KOPT-K1 (cell line): Measurements from ENCODE around the gene MAP4K2.
A peak's percentile ranks its signal among the peaks of the same experiment; 100 is the strongest.
"Not testable (repeated sequence)": the region's sequence is repeated elsewhere in the genome, so short reads cannot be mapped to it uniquely, and the experiment has no call there.

Experiments
- H3K27ac ChIP-seq: fragments of 200-600 bp; sonication (generic); 2 replicates; pipeline ENCODE4 v1.5.1; 2016; ENCODE audit warnings: antibody characterized with exemption, mild to moderate bottlenecking, low read depth, low read length; ENCODE audit not compliant: poor library complexity, severe bottlenecking
- H3K36me3 ChIP-seq: fragments of 200-600 bp; sonication (generic); 2 replicates; pipeline ENCODE4 v1.5.1; 2017; ENCODE audit warnings: antibody characterized with exemption, mild to moderate bottlenecking, low read length, moderate library complexity; ENCODE audit not compliant: insufficient read depth
- H3K9me3 ChIP-seq: fragments of 200-600 bp; sonication (generic); 2 replicates; pipeline ENCODE4 v1.5.1; 2017; ENCODE audit warnings: antibody characterized with exemption, low read length, mild to moderate bottlenecking; ENCODE audit not compliant: insufficient read depth, poor library complexity, severe bottlenecking

Gene MAP4K2

DNA sequence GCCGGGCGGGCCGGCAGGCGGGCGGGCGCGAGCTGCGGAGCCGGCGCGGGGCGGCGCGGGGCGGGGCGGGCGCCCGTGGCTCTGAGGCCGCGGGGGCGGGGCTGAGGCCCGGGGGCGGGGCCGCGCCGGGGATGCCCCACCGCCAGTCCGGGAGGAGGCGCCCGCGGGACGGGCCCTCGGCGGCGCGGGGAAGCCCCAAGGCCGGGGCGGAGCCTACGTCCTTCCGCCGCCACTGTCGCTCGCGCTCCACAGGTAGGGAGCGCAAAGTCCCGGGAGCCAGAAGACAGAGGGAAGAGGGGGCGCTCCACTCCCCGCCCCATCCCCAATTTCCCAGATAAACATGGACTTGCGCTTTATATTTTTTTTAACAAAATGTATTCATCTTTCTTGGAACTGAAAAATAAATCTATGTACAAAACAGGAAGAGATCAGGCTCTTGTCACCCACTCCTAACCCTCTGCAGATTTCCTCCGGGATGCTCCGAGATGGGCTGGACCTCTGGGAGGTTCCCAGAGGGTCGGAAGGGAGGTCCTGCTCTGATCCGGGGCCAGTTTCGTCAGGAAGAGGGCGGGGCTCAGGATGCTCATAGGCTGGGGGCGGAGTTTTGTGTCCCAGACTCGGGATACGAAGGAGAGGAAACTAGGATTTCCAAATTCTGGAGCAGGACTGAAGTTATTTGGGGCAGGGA is at the start of gene MAP4K2:
MAP4K2 (minus strand) TSS at position 57 of the 688 bp plus-strand sequence. CDS start 65 bp downstream, outside the sequence.
- H3K27ac ChIP-seq, result peak within 1 kb of the TSS; percentile 52
- H3K36me3 ChIP-seq, result peaks cover 59% of the 10 kb centered on the region; the same call in 1 of the 2 replicates
- H3K9me3 ChIP-seq, result no peaks in the 10 kb centered on the region

DNA sequence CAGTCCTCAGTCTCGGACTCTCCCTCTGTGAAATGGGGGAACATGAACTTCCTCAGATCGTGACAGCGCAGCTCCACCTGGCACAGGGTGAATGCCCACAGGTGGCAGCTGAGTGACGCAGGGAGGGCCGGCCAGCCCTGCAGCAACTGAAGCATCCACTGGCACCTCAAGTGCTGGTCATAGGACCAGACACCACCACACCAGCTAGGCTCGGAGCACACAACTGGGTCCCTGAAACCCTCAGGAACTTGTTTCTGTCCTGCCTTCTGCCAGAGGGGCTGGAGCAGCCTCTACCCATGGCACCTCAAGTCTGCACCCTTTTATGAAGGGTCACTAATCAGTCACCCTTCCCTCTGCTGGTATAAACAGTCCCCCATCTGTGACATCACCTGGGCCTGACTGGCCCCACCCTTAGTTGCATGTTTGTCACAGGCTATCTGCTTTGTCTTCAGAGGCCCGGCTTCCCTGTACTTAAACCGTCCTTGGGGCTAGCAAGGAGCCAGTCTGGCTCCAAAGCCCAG is 48.9 kb upstream of the MAP4K2 start:
- Histone ChIP-seq H3K27ac (peak overlapping the region; percentile 66), H3K9me3 (no peaks in the 10 kb centered on the region), H3K36me3 (peaks cover 42% of the 10 kb centered on the region)

DNA sequence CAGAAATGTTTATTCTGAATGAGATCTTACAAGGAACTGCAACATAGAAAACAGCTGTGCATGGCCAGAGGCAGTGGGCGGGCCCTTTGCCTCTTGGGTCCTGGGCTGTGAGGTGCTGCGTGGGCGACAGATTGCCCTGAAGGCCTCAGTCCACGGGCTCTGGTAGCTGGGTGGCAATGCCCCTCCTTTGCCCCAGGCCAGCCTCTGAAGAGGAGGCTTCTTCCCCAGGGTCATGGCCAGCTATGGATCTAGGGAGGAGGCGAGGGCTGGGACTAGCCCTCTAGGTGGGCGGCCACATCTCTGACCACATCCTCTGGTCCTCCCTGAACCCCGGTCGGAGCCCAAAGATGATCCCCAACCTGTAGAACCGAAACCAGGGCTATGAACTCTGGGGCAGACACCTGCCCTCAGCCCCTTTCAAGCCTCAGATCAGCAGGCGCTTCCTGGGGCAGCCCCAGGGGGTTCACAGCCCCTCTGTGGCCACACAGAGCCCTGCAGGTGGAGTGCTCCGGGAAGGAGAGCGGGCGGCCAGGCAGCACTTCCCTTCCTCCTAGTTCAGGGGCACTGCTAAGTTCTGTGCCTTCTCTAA is 48.1 kb upstream of the MAP4K2 start:
- H3K9me3 ChIP-seq, result no peaks in the 10 kb centered on the region
- H3K27ac ChIP-seq, result peak overlapping the region; percentile 66
- H3K36me3 ChIP-seq, result peaks cover 33% of the 10 kb centered on the region

DNA sequence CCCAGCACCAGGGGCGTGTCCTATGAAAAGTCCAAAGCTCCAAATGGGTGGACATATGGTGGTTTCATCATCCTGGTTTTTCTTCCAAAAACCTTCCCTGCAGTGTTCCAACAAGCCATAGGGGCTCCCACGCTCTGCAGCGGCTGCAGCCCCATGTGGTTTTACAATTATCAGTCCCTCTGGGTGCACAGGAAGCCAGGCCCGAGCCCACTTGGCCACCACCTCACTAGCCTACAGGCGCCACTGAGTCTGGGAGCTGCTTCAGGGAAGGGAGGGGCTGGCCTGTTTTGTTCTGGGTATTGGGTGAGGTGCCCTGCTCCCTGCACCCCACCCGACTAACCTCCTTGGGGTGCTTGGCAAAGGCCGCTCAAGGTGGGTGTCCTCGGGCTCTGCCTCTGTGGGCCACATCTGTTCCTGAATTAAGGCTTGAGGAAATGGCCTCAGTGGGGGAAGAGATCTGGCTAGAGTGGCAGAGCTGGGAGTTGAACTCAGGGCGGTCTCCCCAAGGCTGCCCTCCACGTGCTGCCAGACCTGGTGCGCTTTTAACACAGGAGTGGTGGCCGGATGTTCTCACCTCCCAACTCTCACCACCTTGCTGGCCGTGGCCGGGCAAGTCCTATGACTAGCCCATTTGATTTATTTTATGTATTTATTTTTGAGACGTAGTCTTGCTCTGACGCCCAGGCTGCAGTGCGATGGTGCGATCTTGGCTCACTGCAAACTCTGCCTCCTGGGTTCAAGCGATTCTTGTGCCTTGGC is 46.8 kb upstream of the MAP4K2 start:
- Histone ChIP-seq H3K9me3 (no peaks in the 10 kb centered on the region), H3K36me3 (peaks cover 24% of the 10 kb centered on the region), H3K27ac (peak overlapping the region; percentile 53)

DNA sequence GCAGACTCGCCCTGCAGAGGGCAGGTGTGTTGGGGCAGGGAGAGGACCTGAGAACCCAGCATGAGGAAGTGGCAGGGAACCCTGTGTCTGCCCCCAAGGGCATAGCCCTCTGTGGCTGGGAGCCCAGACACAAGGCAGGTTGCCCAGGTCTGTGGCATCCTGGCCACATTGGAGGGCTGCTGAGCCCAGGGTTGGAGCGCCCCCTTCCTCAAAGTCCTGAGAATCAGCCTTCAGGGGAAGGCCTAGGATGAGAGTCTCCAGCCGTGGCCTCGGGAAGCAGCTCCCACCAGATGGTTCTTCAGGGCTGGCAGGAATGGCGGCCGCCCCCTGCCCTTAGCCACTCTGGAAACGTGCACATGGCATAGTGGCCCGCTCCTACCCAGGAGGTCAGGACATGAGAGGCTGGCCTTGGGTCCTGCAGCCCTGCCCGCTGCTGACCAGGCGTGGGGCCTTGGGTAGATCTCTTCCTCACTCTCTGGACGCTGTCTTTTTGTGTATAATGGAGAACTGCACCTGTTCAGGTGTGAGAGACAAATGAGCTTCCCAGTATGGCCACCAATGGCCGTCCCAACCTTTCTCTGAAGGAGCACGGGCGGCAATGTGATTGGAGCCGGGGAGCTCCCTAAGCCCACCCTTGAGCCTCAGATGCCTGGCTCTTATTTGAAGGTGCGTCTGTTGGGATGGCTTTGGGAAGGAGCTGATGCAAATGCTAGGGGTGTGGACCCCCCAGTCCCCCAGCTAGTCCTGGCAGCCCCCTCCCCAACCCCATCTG is 46.0 kb upstream of the MAP4K2 start:
- Histone ChIP-seq H3K36me3 (peaks cover 16% of the 10 kb centered on the region; the same call in 1 of the 2 replicates), H3K9me3 (no peaks in the 10 kb centered on the region), H3K27ac (peak overlapping the region; percentile 53)

DNA sequence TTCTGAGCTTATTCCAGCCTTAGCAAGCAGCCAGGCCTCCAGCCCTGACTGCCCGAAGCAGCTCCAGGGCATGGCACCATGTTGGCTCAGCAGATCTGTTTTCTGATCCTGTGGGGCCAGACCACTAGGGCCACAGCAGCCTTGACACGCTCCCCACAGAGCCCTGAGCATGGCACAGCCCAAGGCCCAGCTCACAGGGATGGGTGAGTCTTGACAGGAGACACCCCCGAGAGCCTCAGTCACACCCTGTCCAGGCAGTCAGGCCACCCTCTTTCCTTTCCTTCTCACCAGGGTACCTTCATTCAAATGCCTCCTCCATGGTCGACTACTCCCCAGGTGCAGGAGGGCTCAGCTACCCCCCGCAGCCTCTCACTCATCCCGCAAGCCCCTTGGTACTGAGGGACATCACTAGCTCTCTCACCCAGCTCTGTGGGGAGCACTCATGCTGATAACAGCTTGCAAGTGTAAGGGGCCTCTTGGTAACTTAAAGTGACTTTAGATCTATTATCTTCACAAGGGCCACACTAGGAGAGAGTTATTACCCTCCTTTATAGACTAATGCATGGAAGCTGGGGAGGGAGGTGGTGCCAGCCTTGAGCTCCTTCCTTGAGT is 45.3 kb upstream of the MAP4K2 start:
- H3K27ac ChIP-seq, result peak overlapping the region; percentile 53
- H3K36me3 ChIP-seq, result peaks cover 9% of the 10 kb centered on the region; the same call in 1 of the 2 replicates
- no peaks in the 10 kb centered on the region for H3K9me3 ChIP-seq

DNA sequence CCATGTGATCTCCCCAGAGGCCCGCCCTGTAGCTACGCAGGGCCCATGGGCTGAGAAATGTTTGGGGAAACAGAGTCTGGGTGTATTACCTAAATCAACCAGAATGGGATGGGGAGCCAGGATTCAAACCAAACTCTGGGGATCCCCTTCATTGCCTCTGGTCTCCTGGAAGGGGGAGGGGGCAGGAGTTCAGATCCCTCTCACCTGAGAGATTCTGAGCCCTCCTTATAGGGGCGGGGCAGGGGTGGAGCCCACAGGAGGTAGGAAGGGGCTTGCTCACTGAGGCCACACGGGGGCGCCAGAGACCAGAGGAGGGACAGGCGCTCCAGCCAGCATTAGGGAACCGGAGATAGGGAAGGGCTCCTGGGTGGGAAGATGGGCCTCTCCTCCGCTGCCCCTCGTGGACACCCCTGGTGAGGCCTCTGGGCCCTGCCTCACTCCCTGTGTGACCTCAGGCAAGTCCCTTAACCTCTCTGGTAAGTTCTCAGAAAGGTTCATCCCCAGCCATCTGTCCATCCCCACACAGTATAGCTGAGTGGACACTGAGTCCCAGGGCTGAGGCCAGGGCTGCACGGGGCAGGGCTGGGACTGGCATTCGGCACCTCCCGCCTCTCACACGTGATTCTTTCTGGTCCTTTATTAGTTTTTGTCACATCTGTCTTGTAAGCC is 44.1 kb upstream of the MAP4K2 start:
- no peaks in the 10 kb centered on the region for H3K36me3 ChIP-seq
- no peak overlapping the region for H3K27ac ChIP-seq
- no peaks in the 10 kb centered on the region for H3K9me3 ChIP-seq

DNA sequence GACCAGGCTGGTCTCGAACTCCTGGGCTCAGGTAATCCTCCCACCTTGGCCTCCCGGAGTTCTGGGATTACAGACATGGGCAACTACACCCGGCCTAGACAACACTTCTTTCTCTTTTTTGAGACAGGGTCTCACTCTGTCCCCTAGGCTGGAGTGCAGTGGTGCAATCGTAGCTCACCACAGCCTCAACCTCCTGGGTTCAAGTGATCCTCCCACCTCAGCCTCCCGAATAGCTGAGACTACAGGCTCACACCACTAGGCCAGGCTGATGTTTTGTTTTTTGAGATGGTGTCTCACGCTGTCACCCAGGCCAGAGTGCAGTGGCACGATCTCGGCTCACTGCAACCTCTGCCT is 42.7 kb upstream of the MAP4K2 start:
- not testable (repeated sequence) for H3K9me3 ChIP-seq, H3K36me3 ChIP-seq, H3K27ac ChIP-seq

DNA sequence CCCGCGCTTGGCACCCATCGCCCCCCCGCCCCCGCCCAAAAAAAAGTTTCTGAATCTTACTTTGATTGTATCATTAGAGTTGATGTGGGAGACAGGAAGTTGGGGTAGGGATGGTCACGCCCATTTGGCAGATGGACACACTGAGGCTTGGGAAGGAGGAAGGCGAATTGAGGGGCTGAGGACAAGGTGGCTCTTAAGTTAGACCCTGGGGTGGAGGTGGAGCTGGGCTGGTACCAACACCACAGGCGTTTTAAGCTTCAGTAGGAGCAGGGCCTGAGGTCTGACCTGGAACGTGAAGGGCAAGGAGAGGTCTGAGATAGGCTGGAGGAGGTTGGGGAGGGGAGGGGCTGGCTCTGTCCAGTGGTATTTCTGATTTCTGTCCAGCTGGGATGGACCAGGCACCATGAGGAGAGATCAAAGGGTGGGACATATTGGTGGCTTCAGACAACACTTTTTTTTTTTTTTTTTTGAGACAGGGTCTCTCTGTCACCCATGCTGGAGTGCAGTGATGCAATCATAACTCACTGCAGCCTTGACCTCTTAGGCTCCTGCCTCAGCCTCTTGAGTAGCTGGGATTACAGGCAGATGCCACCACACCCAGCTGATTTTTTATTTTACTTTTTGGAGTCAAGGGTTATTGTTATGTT is 42.2 kb upstream of the MAP4K2 start:
- Histone ChIP-seq H3K9me3 (no peaks in the 10 kb centered on the region), H3K36me3 (no peaks in the 10 kb centered on the region), H3K27ac (peak overlapping the region; percentile 45)

DNA sequence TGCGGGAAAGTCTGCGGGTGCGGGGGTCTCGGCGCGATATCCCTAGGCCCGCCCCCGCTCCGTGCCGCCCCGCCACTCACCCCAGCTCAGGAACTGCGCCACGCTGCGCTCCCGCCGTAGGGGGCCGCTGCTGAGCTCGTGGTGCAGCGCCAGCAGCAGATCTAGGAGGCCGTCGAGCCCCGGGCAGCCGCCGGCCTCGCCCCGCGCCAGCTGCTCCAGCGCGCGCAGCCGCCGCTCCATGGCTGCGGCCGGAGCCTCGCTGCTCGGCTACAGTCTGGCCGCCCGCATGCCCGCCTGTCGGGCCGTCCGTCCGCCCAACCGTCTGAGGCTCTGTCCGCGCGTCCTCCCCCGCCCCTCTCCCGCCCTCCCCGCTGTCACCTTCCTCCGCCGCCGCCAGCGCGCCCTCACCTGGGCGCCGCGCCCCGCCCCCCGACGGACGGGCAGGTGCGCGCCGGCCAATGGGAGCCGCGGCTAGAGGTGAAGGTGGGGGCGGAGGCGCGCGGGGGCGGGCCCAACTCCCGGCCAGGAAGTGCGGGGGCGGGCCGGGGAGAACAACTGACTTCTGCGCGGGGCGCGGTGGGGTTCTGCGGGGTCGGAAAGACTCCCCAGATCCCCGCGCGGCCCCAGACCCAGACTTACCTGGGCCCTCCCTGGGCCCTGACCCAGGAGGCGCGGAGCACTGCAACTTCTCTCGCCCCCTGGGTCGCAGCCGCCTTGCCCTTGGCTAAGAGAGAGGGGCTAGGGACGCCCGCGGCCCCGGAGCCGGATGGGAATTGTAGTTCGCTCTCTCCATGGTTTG is 41.5 kb upstream of the MAP4K2 start, which contains the start of gene CDC42BPG:
CDC42BPG (minus strand) TSS at position 324 of the 799 bp plus-strand sequence; CDS start at position 240, 84 bp downstream.
- H3K36me3 ChIP-seq, result no peaks in the 10 kb centered on the region

DNA sequence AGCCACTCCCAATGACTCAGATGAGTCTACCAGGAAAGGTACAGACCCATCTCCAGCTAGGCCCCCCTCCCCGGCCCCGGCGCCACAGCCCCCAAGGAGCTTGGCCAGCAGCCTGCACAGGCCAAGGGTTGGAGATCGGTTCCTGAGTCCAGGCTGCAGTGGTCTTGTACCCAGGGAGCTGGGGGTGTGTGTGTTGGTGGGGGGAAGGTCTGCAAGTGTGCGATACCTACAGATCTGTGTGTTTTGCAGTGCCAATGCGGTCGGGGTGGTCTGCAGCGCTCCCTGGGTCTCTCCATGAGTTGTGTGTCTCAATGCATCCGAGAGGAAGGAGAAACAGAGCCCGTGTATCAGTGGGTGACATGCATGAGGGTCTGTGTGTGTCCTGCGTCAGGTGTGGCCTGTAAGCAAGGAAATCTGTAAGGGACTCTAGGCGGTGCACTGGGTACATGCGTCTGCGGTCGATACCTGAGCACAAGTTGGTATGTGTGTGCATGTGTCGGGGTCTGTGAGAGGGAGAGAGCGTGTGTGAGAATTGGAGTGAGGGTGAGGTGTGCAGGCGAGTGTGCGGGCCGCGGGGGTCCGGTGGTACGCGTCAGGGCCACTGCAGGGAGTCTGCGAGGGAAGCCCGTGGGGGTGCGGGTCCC is 40.8 kb upstream of the MAP4K2 start:
- Histone ChIP-seq H3K36me3 (no peaks in the 10 kb centered on the region), H3K9me3 (no peaks in the 10 kb centered on the region), H3K27ac (no peak overlapping the region)

More for the DNA sequence above, 41.5 kb upstream of the MAP4K2 start, which contains the start of gene CDC42BPG:
- Histone ChIP-seq H3K9me3 (no peaks in the 10 kb centered on the region), H3K27ac (peak within 1 kb of the TSS; percentile 45)

DNA sequence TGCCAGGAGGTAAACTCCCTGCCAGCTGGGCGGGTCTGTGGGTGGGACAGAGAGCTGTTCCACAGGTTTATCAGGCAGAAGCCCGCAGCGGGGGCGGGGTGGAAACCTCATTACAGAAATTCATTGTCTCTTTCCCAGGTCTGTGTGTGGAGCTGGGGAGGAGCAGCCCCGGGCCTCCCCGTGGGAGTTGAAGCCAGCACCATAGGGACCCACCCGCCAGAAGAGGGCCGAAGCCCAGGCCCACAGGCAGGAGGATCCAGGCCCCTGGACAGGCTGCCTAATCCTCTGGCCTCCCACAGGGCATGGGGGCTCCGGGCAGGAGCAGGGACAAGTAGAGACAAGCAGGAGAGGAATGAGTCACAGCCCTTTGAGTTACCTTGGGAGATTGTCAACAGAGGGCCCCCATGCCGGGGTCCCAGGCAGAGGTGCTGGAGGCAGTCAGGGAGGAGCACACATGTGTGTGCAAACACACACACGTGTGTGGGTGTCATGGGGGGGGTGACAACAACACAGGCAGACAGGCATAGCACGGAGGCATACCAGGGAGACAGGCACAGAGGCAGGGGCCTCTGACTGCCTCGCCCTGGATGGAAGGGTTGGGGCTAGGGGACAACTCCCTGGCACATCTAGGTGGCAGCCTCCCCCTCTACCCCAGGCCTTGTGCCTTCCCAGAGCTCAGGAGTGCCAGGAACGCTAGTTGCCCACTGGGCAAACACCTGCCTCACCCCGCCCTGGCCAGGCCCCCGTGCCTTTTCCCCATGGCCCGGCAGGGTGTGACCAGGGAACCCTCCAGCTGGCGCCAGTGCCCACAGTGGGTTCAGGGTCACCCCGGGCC is 40.1 kb upstream of the MAP4K2 start:
- H3K27ac ChIP-seq, result no peak overlapping the region
- no peaks in the 10 kb centered on the region for H3K9me3 ChIP-seq
- H3K36me3 ChIP-seq, result no peaks in the 10 kb centered on the region
